ENCODE data around the gene TAMALIN.

The TAMALIN gene

DNA sequence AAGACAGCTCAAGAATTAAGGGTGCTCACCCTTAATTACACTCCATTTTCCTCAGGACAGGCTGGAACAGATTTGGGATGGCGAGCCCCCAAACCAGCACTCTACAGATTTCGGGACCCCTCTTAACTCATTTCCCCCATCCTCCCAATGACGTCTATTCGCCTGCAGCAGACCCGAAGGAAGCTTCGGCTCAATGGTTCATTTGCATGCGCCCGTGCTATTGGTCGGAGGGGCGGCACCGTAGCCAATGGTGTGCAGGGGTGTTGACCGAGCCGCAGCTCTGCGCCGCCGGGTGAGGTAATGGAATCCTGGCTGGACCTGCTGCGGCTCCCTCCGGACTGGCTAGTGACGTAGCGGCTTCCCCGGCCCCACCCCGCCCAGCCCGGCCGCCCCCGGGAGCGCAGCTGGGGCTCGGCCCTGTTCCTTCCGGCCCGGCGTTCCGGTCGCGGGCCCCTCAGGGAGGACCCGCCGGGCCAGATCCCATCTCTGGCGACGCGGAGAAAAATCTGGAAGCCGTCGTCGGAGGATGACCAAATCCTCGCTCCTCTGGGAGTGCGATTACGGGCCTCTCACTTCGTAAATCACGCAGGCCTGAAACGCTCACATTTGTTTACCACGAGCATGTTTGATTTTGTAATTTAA lies 26.2 kb downstream of the TAMALIN start:
- peak; percentile 73 for TF ChIP-seq EP300 (IDR thresholded peaks at IDR 0.05; ENCODE audit: borderline replicate concordance)
- TF ChIP-seq, protein P1, sequence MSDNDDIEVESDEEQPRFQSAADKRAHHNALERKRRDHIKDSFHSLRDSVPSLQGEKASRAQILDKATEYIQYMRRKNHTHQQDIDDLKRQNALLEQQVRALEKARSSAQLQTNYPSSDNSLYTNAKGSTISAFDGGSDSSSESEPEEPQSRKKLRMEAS (IDR thresholded peaks at IDR 0.05), result peak; percentile 66
- peak; percentile 51 for TF ChIP-seq NFIC (IDR thresholded peaks at IDR 0.05)
- peak; percentile 44; the same call in 1 of the 2 replicates for TF ChIP-seq YY1 (IDR thresholded peaks at IDR 0.05; ENCODE audit: low read depth)
- peak; percentile 88 for TF ChIP-seq CREB1 (IDR thresholded peaks at IDR 0.05; ENCODE audit: low read depth)
- peak; percentile 86 for TF ChIP-seq EGR1 (IDR thresholded peaks at IDR 0.05)
- peak; percentile 98 for TF ChIP-seq ZBTB7A (IDR thresholded peaks at IDR 0.05; ENCODE audit: low read depth)
- TF ChIP-seq RAD21 (IDR thresholded peaks at IDR 0.05; ENCODE audit: low read depth), result no peak
- TF ChIP-seq, protein P2, sequence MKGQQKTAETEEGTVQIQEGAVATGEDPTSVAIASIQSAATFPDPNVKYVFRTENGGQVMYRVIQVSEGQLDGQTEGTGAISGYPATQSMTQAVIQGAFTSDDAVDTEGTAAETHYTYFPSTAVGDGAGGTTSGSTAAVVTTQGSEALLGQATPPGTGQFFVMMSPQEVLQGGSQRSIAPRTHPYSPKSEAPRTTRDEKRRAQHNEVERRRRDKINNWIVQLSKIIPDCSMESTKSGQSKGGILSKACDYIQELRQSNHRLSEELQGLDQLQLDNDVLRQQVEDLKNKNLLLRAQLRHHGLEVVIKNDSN (IDR thresholded peaks at IDR 0.05), result no peak
- TF ChIP-seq FOXM1 (IDR thresholded peaks at IDR 0.05; ENCODE audit: borderline replicate concordance, low read depth), result 0 out of 2 replicates have a peak, but pooled peaks have one; percentile 36
- TF ChIP-seq, protein P3, sequence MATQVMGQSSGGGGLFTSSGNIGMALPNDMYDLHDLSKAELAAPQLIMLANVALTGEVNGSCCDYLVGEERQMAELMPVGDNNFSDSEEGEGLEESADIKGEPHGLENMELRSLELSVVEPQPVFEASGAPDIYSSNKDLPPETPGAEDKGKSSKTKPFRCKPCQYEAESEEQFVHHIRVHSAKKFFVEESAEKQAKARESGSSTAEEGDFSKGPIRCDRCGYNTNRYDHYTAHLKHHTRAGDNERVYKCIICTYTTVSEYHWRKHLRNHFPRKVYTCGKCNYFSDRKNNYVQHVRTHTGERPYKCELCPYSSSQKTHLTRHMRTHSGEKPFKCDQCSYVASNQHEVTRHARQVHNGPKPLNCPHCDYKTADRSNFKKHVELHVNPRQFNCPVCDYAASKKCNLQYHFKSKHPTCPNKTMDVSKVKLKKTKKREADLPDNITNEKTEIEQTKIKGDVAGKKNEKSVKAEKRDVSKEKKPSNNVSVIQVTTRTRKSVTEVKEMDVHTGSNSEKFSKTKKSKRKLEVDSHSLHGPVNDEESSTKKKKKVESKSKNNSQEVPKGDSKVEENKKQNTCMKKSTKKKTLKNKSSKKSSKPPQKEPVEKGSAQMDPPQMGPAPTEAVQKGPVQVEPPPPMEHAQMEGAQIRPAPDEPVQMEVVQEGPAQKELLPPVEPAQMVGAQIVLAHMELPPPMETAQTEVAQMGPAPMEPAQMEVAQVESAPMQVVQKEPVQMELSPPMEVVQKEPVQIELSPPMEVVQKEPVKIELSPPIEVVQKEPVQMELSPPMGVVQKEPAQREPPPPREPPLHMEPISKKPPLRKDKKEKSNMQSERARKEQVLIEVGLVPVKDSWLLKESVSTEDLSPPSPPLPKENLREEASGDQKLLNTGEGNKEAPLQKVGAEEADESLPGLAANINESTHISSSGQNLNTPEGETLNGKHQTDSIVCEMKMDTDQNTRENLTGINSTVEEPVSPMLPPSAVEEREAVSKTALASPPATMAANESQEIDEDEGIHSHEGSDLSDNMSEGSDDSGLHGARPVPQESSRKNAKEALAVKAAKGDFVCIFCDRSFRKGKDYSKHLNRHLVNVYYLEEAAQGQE (IDR thresholded peaks at IDR 0.05; ENCODE audit: low read depth), result no peak
- peak; percentile 62 for TF ChIP-seq TEAD4 (IDR thresholded peaks at IDR 0.05)
- peak; percentile 85 for TF ChIP-seq TCF12 (IDR thresholded peaks at IDR 0.05; ENCODE audit: low read depth)
- TF ChIP-seq TAF1 (IDR thresholded peaks at IDR 0.05; ENCODE audit: low read depth), result no peak; the same call in 1 of the 2 replicates

DNA sequence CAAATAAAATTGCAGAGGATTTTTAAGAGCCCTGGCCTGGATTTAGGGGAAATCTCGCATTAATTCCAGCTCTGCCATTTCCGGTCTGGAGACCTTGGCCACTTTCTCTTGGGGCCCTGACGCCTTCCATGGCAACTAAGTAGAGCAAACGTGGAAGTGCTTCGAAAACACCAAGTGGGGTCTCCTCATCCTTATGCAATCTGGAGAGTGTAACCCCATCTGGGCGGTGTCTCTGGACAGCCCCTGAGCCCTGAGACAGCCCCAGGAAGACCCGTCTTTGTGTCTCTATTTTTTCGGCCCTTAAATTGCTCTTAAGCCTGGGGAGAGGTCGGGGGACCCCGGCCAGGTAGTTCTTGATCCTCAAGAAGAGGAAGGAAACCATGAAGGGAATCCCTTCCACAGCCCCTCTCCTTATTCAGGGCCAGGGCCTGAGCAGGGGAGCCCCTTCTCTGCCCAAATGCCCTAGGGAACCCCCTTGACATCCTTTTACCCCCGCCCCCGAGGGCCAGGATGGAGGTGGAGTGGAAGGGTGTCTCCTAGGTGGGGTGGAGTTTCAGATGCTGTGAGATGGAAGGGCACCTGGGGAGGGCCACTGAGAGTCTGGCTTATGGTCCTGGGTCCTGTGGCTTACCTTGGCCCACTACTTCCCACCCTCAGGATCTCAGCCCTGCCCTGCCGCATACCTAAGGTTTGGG lies 26.8 kb downstream of the TAMALIN start:
- TF ChIP-seq ZBTB7A (IDR thresholded peaks at IDR 0.05; ENCODE audit: low read depth) (no peak), EP300 (IDR thresholded peaks at IDR 0.05; ENCODE audit: borderline replicate concordance) (no peak)
- TF ChIP-seq, protein P3 (IDR thresholded peaks at IDR 0.05; ENCODE audit: low read depth), result no peak

DNA sequence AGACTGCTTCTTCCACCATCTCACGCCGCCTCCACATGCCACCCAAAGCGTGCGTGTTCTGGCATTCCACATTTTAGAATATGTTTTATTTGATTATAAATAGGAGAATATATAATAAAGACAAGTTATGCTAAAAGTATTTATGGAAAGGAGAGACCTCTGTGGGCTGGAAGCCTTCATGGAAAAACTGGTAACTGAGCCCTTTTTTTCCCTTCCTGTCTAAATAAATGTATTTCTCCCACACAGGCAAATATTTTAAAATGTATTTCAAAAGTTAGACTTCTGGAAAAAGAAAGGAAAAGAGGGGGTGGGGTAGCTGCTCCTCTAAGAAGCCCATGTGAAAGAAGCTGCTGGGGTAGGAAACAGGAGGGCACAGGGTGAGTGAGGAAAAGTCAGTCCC lies 28.4 kb downstream of the TAMALIN start:
- TF ChIP-seq, protein P1 (IDR thresholded peaks at IDR 0.05), result no peak
- TF ChIP-seq TAF1 (IDR thresholded peaks at IDR 0.05; ENCODE audit: low read depth) (no peak), TCF12 (IDR thresholded peaks at IDR 0.05; ENCODE audit: low read depth) (no peak), ZBTB7A (IDR thresholded peaks at IDR 0.05; ENCODE audit: low read depth) (no peak), EGR1 (IDR thresholded peaks at IDR 0.05) (no peak), NFIC (IDR thresholded peaks at IDR 0.05) (no peak), FOXM1 (IDR thresholded peaks at IDR 0.05; ENCODE audit: borderline replicate concordance, low read depth) (no peak), YY1 (IDR thresholded peaks at IDR 0.05; ENCODE audit: low read depth) (no peak), CREB1 (IDR thresholded peaks at IDR 0.05; ENCODE audit: low read depth) (no peak), RAD21 (IDR thresholded peaks at IDR 0.05; ENCODE audit: low read depth) (no peak)
- TF ChIP-seq, protein P2 (IDR thresholded peaks at IDR 0.05), result no peak
- TF ChIP-seq, protein P3 (IDR thresholded peaks at IDR 0.05; ENCODE audit: low read depth), result no peak

DNA sequence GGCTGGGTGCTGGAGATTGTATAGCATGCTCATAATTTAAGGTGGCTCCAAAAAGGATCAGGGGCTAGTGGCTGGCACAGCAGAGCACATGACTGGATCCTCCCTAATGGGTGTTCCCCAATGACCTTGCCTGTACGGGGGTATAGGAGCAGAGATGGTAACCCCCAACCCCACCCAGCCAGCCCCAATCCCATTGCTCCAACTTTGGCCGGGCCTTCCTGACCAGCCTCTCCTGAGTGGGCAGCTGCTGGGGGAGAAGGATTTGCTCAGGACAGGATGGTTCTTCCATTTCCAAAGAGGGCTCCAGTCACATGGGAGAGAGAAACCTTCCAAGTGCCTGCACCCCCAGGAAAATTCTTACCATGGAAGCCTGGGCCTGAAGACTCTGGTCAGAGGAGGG lies 29.2 kb downstream of the TAMALIN start:
- TF ChIP-seq FOXM1 (IDR thresholded peaks at IDR 0.05; ENCODE audit: borderline replicate concordance, low read depth), result no peak
- TF ChIP-seq CREB1 (IDR thresholded peaks at IDR 0.05; ENCODE audit: low read depth), result no peak
- TF ChIP-seq EP300 (IDR thresholded peaks at IDR 0.05; ENCODE audit: borderline replicate concordance), result no peak
- TF ChIP-seq NFIC (IDR thresholded peaks at IDR 0.05), result no peak
- no peak for TF ChIP-seq TEAD4 (IDR thresholded peaks at IDR 0.05)
- no peak for TF ChIP-seq CEBPB (IDR thresholded peaks at IDR 0.05)
- no peak for TF ChIP-seq EGR1 (IDR thresholded peaks at IDR 0.05)
- TF ChIP-seq, protein P1 (IDR thresholded peaks at IDR 0.05), result no peak
- TF ChIP-seq, protein P3 (IDR thresholded peaks at IDR 0.05; ENCODE audit: low read depth), result no peak
- no peak for TF ChIP-seq YY1 (IDR thresholded peaks at IDR 0.05; ENCODE audit: low read depth)
- no peak for TF ChIP-seq TAF1 (IDR thresholded peaks at IDR 0.05; ENCODE audit: low read depth)
- no peak for TF ChIP-seq RAD21 (IDR thresholded peaks at IDR 0.05; ENCODE audit: low read depth)
- TF ChIP-seq, protein P2 (IDR thresholded peaks at IDR 0.05), result no peak
- no peak for TF ChIP-seq ZBTB7A (IDR thresholded peaks at IDR 0.05; ENCODE audit: low read depth)
